GM23338 (cell line): ENCODE measurements around the gene KRTAP5-2. TPM values are rescaled to one million over a fixed set of nuclear protein-coding genes. Genes with fewer than 3 reads are reported as not detected.

Experiments used
- ATAC-seq: fragments of 200-7000 bp; cut with Tn5 transposase; 3 replicates; pipeline ENCODE4 v1.9.1; 2020
- DNase-seq: peaks from one replicate; pipeline ENCODE4 v3.0.0-alpha.2; 2015; ENCODE audit warnings: low spot score
- H2AFZ ChIP-seq: fragments of 200-600 bp; sonication (generic); 2 replicates; pipeline ENCODE4 v1.8.0; 2016; ENCODE audit warnings: antibody characterized with exemption, mild to moderate bottlenecking, moderate library complexity
- H3F3A ChIP-seq: fragments of 200-600 bp; sonication (generic); replicated peaks from 2 replicates; pipeline ENCODE4 v1.8.0; 2017; ENCODE audit warnings: antibody characterized with exemption, mixed run types, low read depth
- H3K27ac ChIP-seq: fragments of 200-600 bp; sonication (generic); 2 replicates; pipeline ENCODE4 v1.6.1; 2016; ENCODE audit warnings: low read depth
- H3K27me3 ChIP-seq: fragments of 200-600 bp; sonication (generic); 2 replicates; pipeline ENCODE4 v1.8.0; 2016; ENCODE audit warnings: mild to moderate bottlenecking, mixed run types, moderate library complexity; ENCODE audit not compliant: insufficient read depth
- H3K36me3 ChIP-seq: fragments of 200-600 bp; sonication (generic); 2 replicates; pipeline ENCODE4 v1.8.0; 2016; ENCODE audit warnings: mild to moderate bottlenecking; ENCODE audit not compliant: insufficient read depth
- H3K4me1 ChIP-seq: fragments of 200-600 bp; sonication (generic); 2 replicates; pipeline ENCODE4 v1.8.0; 2016; ENCODE audit warnings: mild to moderate bottlenecking, moderate library complexity; ENCODE audit not compliant: insufficient read depth
- H3K4me2 ChIP-seq: fragments of 200-600 bp; sonication (generic); 2 replicates; pipeline ENCODE4 v1.7.1; 2017; ENCODE audit warnings: mixed run types
- H3K4me3 ChIP-seq: fragments of 200-600 bp; sonication (generic); 2 replicates; pipeline ENCODE4 v1.6.1; 2016; ENCODE audit warnings: mixed run types
- H3K79me2 ChIP-seq: fragments of 200-600 bp; sonication (generic); replicated peaks from 2 replicates; pipeline ENCODE4 v1.8.0; 2017; ENCODE audit warnings: mild to moderate bottlenecking; ENCODE audit not compliant: insufficient read depth
- H3K9me2 ChIP-seq: fragments of 200-600 bp; sonication (generic); 2 replicates; pipeline ENCODE4 v1.8.0; 2017; ENCODE audit not compliant: insufficient read depth
- H4K20me1 ChIP-seq: fragments of 200-600 bp; sonication (generic); replicated peaks from 2 replicates; pipeline ENCODE4 v1.8.0; 2017; ENCODE audit warnings: mild to moderate bottlenecking; ENCODE audit not compliant: insufficient read depth
- H3K27ac Mint-ChIP-seq: 2 replicates; pipeline ENCODE4 v1.8.0; 2020; ENCODE audit warnings: inconsistent platforms, mild to moderate bottlenecking, moderate library complexity, mixed read lengths
- H3K27me3 Mint-ChIP-seq: 3 replicates; pipeline ENCODE4 v1.8.0; 2022; ENCODE audit warnings: low read depth, mild to moderate bottlenecking, moderate library complexity, mixed read lengths, inconsistent platforms; ENCODE audit not compliant: insufficient read depth, poor library complexity
- H3K36me3 Mint-ChIP-seq: 3 replicates; pipeline ENCODE4 v1.8.0; 2021; ENCODE audit warnings: low read depth, mild to moderate bottlenecking, inconsistent platforms, moderate library complexity, mixed read lengths
- H3K4me1 Mint-ChIP-seq: 3 replicates; pipeline ENCODE4 v1.8.0; 2020; ENCODE audit warnings: mild to moderate bottlenecking, inconsistent platforms, mixed read lengths
- H3K4me3 Mint-ChIP-seq: 3 replicates; pipeline ENCODE4 v1.8.0; 2021; ENCODE audit warnings: moderate library complexity, mild to moderate bottlenecking, inconsistent platforms, mixed read lengths
- H3K9me3 Mint-ChIP-seq: 3 replicates; pipeline ENCODE4 v1.8.0; 2020; ENCODE audit warnings: moderate library complexity, mild to moderate bottlenecking, inconsistent platforms, mixed read lengths
- ETS1 ChIP-seq: IDR thresholded peaks from 2 replicates; pipeline ENCODE4 v1.6.1; 2016; ENCODE audit warnings: antibody characterized with exemption
- POLR2AphosphoS5 ChIP-seq: IDR thresholded peaks from 2 replicates; pipeline ENCODE4 v1.6.1; 2016; ENCODE audit warnings: antibody characterized with exemption, low read depth
- ZNF331 ChIP-seq: fragments of 250-450 bp; sonication (Bioruptor Pico); IDR thresholded peaks from 2 replicates; pipeline ENCODE4 v1.5.0; 2020; ENCODE audit warnings: low read depth, mild to moderate bottlenecking, moderate library complexity
- ZNF462 ChIP-seq: fragments of 250-450 bp; sonication (Bioruptor Pico); IDR thresholded peaks from 2 replicates; pipeline ENCODE4 v1.5.0; 2020; ENCODE audit warnings: mild to moderate bottlenecking, moderate library complexity
- polyA plus RNA-seq: library from polyadenylated mRNA; unstranded; fragments of >200 nt; fragmentation: Nextera tagmentation; extraction: Ambion mirVana; gene quantifications from 2 replicates; pipeline ENCODE4 v1.2.1, GENCODE V29; 2016
- total RNA-seq: library from RNA; depleted of rRNA; stranded (reverse); fragments of >200 nt; shearing (Covaris generic); gene quantifications from 2 replicates; pipeline ENCODE4 v1.2.3, GENCODE V29; 2014
- TF ChIP-seq, protein P1 (sequence below), 2 experiments: fragments of 200-600 bp in 1 of 2; sonication (generic) in 1 of 2; conservative IDR thresholded peaks; 2 replicates each; pipeline versions ENCODE4 v1.5.1 to v1.6.1; 2016 to 2017; ENCODE audit warnings: antibody characterized with exemption in 2 of 2, low read depth in 2 of 2, mild to moderate bottlenecking in 2 of 2, moderate library complexity in 1 of 2

Gene KRTAP5-2
- total and polyA plus RNA-seq, 2 experiments from 2014 or later: not detected

DNA sequence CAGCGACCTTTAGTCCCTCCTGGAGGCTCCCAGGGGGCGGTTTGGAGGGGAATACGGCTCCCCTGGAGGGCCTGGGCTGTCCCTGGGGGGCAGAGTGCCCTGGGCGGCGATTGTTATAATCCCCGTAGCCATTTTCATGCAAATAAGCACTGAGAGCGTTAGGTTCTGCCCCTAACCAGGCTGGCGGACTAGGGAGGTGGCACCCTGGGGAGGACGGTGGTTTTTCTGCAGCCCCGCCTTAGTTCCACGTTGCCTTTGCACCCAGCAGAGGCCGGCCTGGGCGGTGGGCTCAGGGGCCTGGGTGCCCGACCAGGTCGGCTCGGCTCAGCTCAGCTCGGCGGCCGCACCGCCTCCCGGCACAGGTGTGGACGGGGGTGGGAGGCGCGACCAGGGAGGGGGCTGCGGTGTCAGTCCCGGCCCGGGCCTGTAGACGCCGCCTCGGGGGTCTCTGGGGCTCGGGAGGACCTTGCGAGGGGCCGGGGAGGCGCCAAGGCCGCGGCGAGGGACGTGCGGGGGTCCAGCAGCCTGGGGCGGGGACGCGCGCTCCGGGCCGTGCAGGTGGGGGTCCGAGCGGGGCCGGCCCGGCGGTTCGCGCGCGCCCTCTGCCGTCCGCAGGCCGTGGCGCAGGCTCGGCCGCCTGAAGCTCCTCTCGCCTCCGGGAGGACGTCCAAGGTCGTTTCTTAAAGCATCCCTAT is 23.7 kb downstream of the KRTAP5-2 start:
- ATAC-seq: peak; percentile 52
- H3K27me3 ChIP-seq: peaks cover 58% of the 10 kb centered on the region
- H3K27me3 Mint-ChIP-seq: peaks cover 50% of the 10 kb centered on the region

GRCh38 chr11:1573903-1574237 is 24.2 kb downstream of the KRTAP5-2 start:
- Histone ChIP-seq H2AFZ (no peak overlapping the region), H3K9me2 (no peaks in the 10 kb centered on the region), H4K20me1 (no peaks in the 10 kb centered on the region), H3K79me2 (no peaks in the 10 kb centered on the region), H3K36me3 (no peaks in the 10 kb centered on the region), H3F3A (peaks cover 8% of the 10 kb centered on the region; the same call in 1 of the 2 replicates), H3K4me1 (peaks cover 23% of the 10 kb centered on the region), H3K27ac (no peak overlapping the region), H3K4me2 (peak overlapping the region; percentile 90), H3K27me3 (peaks cover 60% of the 10 kb centered on the region), H3K4me3 (peak overlapping the region; percentile 60)
- Mint-ChIP-seq H3K4me1 (peaks cover 7% of the 10 kb centered on the region), H3K9me3 (peaks cover 9% of the 10 kb centered on the region; the same call in 2 of the 3 replicates), H3K36me3 (no peaks in the 10 kb centered on the region), H3K27ac (no peak overlapping the region), H3K27me3 (peaks cover 55% of the 10 kb centered on the region), H3K4me3 (peak overlapping the region; percentile 37)
- peak; percentile 47 for ATAC-seq
- no peak for DNase-seq
- TF ChIP-seq, protein P1, sequence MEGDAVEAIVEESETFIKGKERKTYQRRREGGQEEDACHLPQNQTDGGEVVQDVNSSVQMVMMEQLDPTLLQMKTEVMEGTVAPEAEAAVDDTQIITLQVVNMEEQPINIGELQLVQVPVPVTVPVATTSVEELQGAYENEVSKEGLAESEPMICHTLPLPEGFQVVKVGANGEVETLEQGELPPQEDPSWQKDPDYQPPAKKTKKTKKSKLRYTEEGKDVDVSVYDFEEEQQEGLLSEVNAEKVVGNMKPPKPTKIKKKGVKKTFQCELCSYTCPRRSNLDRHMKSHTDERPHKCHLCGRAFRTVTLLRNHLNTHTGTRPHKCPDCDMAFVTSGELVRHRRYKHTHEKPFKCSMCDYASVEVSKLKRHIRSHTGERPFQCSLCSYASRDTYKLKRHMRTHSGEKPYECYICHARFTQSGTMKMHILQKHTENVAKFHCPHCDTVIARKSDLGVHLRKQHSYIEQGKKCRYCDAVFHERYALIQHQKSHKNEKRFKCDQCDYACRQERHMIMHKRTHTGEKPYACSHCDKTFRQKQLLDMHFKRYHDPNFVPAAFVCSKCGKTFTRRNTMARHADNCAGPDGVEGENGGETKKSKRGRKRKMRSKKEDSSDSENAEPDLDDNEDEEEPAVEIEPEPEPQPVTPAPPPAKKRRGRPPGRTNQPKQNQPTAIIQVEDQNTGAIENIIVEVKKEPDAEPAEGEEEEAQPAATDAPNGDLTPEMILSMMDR (conservative IDR thresholded peaks at IDR 0.05; ENCODE audit: low read depth in 2 of 2): no peak
- TF ChIP-seq ZNF331 (CRISPR knock-in tag) (no peak), ZNF462 (CRISPR knock-in tag) (no peak), POLR2AphosphoS5 (no peak)

More for the DNA sequence above, 23.7 kb downstream of the KRTAP5-2 start:
- no peak overlapping the region for H3K27ac Mint-ChIP-seq
- no peaks in the 10 kb centered on the region for H3K36me3 Mint-ChIP-seq
- H3K9me3 Mint-ChIP-seq: peaks cover 14% of the 10 kb centered on the region
- DNase-seq: peak; percentile 62
- Histone ChIP-seq H3K4me2 (peak overlapping the region; percentile 90), H3F3A (peaks cover 8% of the 10 kb centered on the region; the same call in 1 of the 2 replicates), H3K4me1 (peaks cover 20% of the 10 kb centered on the region; the same call in 1 of the 2 replicates), H2AFZ (no peak overlapping the region; the same call in 1 of the 2 replicates), H3K9me2 (no peaks in the 10 kb centered on the region), H4K20me1 (no peaks in the 10 kb centered on the region), H3K79me2 (no peaks in the 10 kb centered on the region), H3K36me3 (no peaks in the 10 kb centered on the region), H3K4me3 (peak overlapping the region; percentile 60), H3K27ac (no peak overlapping the region)
- H3K4me1 Mint-ChIP-seq: peaks cover 3% of the 10 kb centered on the region; the same call in 1 of the 3 replicates
- TF ChIP-seq ETS1: no peak
- TF ChIP-seq, protein P1 (conservative IDR thresholded peaks at IDR 0.05; ENCODE audit: low read depth in 2 of 2): peak; percentile 54 to 79
- peak overlapping the region; percentile 50; the same call in 2 of the 3 replicates for H3K4me3 Mint-ChIP-seq
